ENCODE measurements around the gene HCRTR1.

Gene HCRTR1

DNA sequence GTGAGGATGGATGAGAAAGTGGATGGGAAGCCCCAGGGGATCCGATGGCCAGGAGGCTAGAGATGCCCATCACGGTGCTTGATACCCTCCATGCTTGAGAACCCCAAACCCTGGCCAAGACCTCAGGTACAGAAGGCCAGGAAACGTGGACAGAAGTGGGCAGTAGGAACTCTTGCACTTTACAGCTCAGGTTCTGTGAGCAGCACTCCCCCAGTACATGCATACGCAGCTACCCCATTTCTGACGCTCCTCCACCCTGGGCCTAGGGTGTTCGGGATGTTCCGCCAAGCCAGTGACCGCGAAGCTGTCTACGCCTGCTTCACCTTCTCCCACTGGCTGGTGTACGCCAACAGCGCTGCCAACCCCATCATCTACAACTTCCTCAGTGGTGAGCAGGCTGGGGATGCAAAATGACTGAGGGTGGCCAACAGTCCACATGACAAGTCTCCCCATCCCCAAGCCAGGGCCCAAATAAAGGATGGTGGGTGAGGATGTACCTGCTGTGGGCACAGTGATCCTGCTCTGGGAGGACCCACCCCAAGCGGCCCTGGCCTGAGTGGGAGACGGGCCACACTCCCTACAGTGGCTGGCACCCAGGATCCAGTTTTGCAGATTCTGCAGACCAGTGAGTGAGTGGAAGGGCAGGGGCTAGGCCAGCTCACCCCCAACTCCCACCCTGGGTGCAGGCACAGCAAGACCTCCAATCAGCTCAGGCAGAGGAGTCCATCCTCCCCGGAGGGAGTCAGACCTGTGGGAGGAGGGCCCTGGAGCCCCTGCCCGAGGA lies 7.4 kb downstream of the HCRTR1 start:
- no peak overlapping the region for H3K4me3 ChIP-seq (ENCODE audit: low read depth, low read length)
- TF ChIP-seq, protein P1, sequence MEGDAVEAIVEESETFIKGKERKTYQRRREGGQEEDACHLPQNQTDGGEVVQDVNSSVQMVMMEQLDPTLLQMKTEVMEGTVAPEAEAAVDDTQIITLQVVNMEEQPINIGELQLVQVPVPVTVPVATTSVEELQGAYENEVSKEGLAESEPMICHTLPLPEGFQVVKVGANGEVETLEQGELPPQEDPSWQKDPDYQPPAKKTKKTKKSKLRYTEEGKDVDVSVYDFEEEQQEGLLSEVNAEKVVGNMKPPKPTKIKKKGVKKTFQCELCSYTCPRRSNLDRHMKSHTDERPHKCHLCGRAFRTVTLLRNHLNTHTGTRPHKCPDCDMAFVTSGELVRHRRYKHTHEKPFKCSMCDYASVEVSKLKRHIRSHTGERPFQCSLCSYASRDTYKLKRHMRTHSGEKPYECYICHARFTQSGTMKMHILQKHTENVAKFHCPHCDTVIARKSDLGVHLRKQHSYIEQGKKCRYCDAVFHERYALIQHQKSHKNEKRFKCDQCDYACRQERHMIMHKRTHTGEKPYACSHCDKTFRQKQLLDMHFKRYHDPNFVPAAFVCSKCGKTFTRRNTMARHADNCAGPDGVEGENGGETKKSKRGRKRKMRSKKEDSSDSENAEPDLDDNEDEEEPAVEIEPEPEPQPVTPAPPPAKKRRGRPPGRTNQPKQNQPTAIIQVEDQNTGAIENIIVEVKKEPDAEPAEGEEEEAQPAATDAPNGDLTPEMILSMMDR (IDR thresholded peaks at IDR 0.05; ENCODE audit: insufficient read depth, low read depth, low read length, missing control alignments) = no peak
- DNase-seq (ENCODE audit: low read depth) = no peak

DNA sequence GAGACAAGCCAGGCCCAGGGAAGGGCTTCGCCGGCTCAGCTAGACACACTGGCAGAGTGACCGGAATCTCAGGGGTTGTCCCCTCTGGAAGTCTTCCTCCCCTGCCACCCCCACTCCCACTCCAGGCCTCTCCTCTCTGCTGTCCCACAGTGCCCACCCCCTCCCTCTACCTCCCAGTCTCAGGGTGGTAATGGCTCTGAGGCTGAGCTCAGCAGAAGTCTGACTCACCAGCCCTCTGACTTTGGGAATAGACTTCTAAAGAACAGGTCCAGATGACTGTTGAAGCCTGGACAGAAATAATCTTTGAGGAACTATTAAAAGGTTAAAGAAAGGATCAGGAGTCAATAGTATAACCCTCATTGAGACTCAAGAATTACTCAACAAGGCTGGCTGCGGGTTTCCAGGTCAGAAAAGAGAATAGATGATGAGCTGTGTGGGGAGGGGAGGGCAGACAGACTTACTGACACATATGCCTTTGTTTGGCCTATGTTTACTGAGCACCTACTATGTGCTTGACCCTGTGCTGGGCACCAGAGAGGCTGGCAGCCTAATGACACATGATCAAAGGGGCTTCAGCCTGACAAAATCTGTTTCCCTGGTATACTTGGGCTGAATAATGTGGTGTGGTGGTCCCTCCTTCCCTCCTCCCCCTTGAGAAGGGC lies 8.2 kb downstream of the HCRTR1 start:
- TF ChIP-seq, protein P1 (IDR thresholded peaks at IDR 0.05; ENCODE audit: insufficient read depth, low read depth, low read length, missing control alignments) = no peak
- no peak for DNase-seq (ENCODE audit: low read depth)
- no peak overlapping the region for H3K4me3 ChIP-seq (ENCODE audit: low read depth, low read length)

DNA sequence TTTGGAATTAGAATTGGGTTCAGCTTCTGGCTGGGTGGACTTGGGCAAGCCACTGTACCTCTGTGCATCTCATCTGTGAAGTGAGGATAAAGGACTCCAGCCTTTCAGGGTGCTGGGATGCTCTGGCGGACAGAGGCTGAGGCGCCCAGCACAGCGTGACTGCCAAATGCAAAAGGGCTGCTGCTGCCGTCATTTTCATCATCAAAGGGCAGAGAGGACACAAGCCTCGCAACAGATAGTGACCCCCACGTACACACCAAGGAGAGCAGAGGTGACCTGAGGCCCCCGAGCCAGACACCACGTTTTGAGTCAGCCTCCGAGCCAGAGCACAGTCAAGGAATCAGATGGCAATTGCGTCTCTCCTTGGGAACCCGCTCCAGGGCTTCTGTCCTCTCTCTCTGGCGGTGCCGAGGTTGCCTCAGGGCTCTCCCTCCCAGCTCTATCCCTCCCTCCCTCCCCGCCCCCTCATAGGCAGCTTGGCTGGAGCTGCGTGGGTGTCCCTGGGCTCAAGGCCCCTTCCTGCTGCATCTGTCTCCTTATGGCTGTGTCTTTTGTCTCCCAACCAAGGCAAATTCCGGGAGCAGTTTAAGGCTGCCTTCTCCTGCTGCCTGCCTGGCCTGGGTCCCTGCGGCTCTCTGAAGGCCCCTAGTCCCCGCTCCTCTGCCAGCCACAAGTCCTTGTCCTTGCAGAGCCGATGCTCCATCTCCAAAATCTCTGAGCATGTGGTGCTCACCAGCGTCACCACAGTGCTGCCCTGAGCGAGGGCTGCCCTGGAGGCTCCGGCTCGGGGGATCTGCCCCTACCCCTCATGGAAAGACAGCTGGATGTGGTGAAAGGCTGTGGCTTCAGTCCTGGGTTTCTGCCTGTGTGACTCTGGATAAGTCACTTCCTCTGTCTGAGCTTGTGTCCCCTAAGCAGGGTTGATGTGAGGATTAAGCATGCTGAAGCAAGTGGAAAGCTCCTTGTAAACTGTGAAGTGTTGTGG lies 9.0 kb downstream of the HCRTR1 start:
- H3K4me3 ChIP-seq (ENCODE audit: low read depth, low read length) = no peak overlapping the region
- TF ChIP-seq, protein P1 (IDR thresholded peaks at IDR 0.05; ENCODE audit: insufficient read depth, low read depth, low read length, missing control alignments) = no peak
- no peak for DNase-seq (ENCODE audit: low read depth)

DNA sequence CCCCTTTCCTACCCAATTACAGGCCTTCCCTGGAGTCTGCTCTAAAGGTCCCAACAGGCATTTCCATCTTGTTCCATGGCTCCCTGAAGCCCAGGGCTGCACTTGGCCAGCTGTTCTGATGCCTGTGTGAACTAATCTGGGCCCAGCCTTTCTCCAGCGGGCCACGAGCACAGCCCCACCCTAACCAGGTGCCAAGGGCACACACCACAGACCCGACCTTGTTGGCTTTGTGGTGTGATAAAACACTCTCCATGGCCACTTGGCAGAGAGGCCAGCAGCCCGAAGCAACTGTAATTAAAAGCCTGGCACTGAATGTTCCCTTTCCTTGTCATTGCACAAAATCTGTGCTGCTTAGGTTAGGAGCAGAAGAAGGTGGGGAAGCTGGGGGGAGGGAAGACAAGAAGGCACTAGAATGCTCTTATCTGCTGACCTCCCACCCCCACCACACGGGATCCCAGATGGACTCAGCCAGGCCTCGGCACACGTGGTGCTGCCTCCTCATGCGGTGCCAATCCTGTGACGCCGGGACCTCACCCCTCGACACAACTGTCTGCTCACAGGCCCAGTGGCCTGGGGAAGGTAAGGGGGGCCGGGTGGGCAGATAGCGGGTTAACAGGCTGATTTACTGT lies 9.9 kb downstream of the HCRTR1 start:
- H3K4me3 ChIP-seq (ENCODE audit: low read depth, low read length) = no peak overlapping the region
- TF ChIP-seq, protein P1 (IDR thresholded peaks at IDR 0.05; ENCODE audit: insufficient read depth, low read depth, low read length, missing control alignments) = no peak
- DNase-seq (ENCODE audit: low read depth) = no peak

DNA sequence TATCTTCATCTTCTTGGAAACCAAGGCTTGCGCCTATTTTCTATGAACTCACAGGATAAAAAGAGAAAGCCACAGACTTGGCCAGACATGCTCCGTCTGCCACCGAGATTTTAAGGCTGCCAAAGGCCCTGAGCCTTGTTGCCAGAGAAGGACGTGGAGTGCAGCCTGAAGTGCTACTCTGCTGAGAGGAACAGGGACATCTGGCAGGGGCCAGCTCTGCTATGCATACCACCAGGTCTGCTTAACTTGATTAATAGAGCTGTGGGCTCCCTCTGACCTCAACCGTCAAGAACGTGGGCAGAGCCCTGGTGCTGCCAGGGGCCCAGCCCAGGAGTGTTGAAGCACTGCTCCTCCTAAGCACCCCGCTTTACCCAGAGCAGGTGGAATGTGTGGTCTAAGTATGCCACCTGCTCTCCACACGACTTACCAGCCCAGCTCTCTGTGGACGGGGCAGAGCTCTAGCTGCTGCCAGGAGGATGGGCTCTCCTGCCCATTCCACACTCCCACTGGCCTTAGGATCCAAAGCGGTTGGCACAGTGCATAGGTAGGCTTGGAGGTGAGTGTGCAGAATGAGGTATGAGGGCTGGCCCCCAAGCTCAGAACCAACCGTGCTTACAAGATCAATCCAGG lies 10.6 kb downstream of the HCRTR1 start:
- H3K4me3 ChIP-seq (ENCODE audit: low read depth, low read length) = no peak overlapping the region
- TF ChIP-seq, protein P1 (IDR thresholded peaks at IDR 0.05; ENCODE audit: insufficient read depth, low read depth, low read length, missing control alignments) = no peak
- no peak for DNase-seq (ENCODE audit: low read depth)

Measured in GM12865 (cell line).